T1000 (cell line): ENCODE results near the gene SFMBT2.
"Not testable (repeated sequence)": the region's sequence is repeated elsewhere in the genome, so short reads cannot be mapped to it uniquely, and the experiment has no call there.

Source experiments
- DNase-seq: peaks from one replicate; lab custom pipeline; 2025; ENCODE audit warnings: mixed read lengths; lab: John Stamatoyannopoulos, UW

The SFMBT2 gene

GRCh38 chr10:7184660-7185366 lies 226.0 kb downstream of the SFMBT2 start:
- DNase-seq = no peak

GRCh38 chr10:7184116-7184515 lies 226.7 kb downstream of the SFMBT2 start:
- not testable (repeated sequence) for DNase-seq

DNA sequence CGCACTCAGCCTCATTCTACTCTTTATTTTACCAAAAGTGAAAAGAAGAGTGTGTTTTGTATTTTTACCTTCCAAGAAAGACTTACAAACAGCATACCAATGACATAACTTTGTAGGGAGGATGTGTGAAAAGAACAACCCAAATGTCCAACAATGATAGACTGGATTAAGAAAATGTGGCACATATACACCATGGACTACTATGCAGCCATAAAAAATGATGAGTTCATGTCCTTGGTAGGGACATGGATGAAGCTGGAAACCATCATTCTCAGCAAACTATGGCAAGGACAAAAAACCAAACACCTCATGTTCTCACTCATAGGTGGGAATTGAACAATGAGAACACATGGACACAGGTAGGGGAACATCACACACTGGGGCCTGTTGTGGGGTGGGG lies 228.5 kb downstream of the SFMBT2 start:
- not testable (repeated sequence) for DNase-seq

- DNase-seq = no peak
Observed at GRCh38 chr10:7181420-7181819, 229.4 kb downstream of the SFMBT2 start.

GRCh38 chr10:7179536-7179935 lies 231.3 kb downstream of the SFMBT2 start:
- no peak for DNase-seq

GRCh38 chr10:7173948-7174347 lies 236.9 kb downstream of the SFMBT2 start:
- DNase-seq = no peak

- no peak for DNase-seq
Observed at GRCh38 chr10:7171825-7172224, 239.0 kb downstream of the SFMBT2 start.

DNA sequence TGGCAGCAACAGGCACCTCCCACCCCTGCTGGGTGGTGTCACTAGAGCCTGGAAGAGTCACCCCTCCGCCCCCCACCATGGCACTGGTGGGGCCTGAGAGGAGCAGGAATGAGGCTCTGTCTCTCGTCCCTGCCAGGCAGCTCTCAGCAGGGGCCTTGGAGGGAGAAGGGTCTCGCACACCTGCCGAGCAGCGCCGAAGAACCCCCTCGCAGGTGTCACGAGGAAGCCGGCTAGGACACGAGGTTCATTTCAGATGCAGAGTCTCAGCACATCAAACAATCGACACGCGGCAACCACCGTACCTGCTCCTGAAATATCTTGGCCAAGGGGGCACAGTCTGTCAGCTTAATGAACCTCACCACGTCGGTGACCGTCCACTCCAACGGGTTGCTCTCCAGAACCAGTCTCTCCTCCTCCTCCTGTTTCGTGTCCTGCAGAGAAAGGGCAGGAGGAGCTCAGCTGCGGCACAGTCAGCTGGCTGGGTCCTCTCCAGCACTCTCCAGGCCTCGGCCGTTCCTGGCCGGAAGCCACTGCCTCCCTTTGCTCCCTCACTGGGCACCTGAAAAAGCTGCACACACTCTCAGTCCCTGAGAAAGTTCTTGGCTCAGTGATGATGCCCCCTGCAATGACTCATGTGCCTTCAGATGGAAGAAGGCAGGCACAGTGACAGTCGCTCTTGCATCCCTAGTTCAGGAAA lies 240.1 kb downstream of the SFMBT2 start:
- no peak for DNase-seq

GRCh38 chr10:7168414-7168813 lies 242.4 kb downstream of the SFMBT2 start:
- DNase-seq = no peak

GRCh38 chr10:7165500-7166177 lies 245.2 kb downstream of the SFMBT2 start:
- DNase-seq = no peak

DNA sequence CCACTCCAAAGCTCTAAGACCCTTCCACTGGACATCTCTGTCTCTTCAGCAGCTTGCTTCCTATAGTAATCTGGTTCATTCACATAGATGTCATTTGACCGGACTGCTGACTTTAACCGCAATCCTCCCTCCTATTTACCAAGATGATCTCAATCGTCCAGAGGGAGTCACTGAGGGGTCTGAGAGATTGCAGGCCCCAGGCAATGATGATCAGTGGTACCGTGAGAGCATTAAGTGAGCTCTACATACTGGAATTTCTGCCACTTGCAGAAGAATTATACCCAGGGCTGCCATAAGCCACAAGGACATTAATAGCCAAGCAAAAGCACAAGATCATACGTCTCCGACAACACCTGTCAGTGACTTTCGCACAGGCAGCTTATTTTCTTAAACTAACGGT lies 245.9 kb downstream of the SFMBT2 start:
- no peak for DNase-seq

GRCh38 chr10:7162331-7162730 lies 248.5 kb downstream of the SFMBT2 start:
- no peak for DNase-seq

DNA sequence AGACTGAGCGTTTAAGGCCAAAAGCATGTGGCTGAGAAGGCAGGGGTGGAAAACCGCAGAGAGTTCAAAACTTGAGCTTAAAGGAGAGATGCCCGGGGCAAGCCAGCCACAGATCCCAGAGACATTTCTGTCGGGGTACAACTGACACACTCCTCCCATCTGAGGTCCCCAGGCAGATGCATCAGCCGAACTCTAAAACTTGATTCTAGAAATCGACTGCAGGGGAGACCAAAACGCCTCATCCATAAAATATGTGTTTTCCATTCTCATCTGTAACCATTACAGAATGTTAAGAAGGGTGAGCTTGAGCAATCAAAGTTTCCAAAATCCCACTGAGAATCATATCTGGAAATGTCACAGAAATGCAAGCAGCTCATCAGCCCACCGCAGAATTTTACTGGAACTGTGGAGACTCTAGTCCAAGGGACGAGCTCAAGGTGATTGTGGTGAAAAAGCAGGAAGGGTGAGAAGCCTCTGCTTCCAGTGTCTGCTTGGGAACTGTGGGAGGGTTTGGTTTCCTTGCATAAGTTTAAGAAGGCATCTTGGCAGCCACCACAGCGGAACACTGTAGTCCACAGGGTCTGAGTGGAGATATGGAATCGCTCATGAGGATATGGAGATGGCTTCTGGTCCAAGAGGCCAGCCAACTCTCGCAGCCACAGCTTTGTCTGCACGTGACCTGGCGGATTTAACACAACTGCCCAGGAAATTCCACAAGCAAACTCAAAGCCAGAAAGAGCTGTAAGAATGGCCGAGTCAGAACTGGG lies 249.2 kb downstream of the SFMBT2 start:
- DNase-seq = no peak

- DNase-seq = no peak
Observed at GRCh38 chr10:7159928-7160327, 250.9 kb downstream of the SFMBT2 start.

DNA sequence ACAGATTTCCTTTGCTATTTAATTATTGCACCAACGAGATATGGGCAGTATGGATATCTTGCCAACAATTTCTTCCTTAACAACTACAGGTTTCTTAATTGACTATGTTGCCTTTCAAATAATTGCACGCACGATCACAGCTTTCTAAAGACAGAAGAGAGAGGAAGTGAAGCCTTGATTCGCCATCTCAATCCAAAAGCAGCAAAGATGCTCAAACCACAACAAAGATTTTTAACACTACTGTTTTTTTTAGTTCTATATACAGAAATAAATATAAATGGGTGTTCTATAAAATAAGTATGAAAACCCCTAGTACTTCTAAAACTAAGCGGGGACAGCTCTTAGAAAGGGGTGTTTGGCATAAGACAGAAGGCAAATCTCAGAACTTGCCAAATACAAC lies 251.3 kb downstream of the SFMBT2 start:
- DNase-seq = no peak

- no peak for DNase-seq
Observed at GRCh38 chr10:7157091-7157490, 253.7 kb downstream of the SFMBT2 start.

GRCh38 chr10:7153750-7154149 lies 257.1 kb downstream of the SFMBT2 start:
- DNase-seq = no peak

DNA sequence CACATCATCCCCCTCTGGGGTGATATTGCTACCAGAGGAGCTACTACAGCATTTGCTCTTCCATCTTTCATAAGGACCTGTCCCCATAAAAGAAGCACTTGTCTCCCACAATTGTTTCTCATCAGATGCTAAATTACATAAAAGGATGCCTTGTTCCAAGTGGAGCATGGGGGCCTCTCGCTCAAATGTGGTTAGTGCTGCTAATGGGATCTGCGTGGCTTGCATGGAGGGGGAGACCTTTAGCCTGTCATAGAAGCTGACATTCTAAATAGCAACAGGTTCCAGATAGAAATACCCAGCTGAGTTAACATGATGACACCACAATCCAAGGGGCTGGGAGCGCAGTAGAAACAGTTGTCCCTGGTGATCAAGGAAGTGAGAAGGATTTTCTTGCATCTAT lies 257.9 kb downstream of the SFMBT2 start:
- no peak for DNase-seq

- no peak for DNase-seq
Observed at GRCh38 chr10:7152341-7152740, 258.5 kb downstream of the SFMBT2 start.

GRCh38 chr10:7151538-7151937 lies 259.3 kb downstream of the SFMBT2 start:
- DNase-seq = no peak

DNA sequence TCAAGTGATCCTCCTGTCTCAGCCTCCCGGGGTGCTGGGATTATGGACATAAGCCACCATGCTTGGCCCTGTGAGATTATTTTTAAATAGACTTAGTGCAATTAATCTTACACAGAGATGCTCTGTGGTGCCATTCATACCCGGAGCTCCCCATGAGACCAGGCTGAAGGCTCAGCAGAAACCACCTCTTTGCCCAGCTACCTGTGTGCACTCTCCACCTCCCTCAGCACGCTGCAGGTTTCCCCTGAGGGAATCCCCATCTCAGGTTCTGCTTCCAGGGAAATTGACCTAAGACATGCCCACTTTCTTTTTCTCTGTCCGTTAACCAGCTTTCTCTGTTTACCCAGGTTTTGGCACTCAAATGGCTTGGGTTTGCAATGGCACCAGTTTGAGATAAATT lies 260.5 kb downstream of the SFMBT2 start:
- no peak for DNase-seq

- no peak for DNase-seq
Observed at GRCh38 chr10:7146189-7146588, 264.6 kb downstream of the SFMBT2 start.
